T-helper 1 cell treated with Interleukin-12 subunit alpha and Interleukin-12 subunit beta and Interleukin-4 antibody, amounts not matched to agents 30 ng/mL and 1 ng/mL, for 36 hours (primary cell): Measurements from ENCODE around the gene AK8. TPM values are rescaled to one million over a fixed set of nuclear protein-coding genes. Genes with fewer than 3 reads are reported as not detected.

Experiments used
- intact Hi-C: fragments of 100-400 bp; cut with micrococcal nuclease; formaldehyde crosslinking; loops from one replicate; pipeline ENCODE4 v1.15.1; 2024
- total RNA-seq: library from RNA; stranded (reverse); gene quantifications from 2 replicates; pipeline ENCODE4 v1.2.3, GENCODE V29; 2022

The AK8 gene
- total RNA-seq, 1 donor from 2014 or later = not detected

- intact Hi-C loops = no loop called here
Observed at GRCh38 chr9:132745756-132746709, 132.1 kb downstream of the AK8 start.

GRCh38 chr9:132744881-132745755, 133.0 kb downstream of the AK8 start:
- intact Hi-C loops = no loop called here

DNA sequence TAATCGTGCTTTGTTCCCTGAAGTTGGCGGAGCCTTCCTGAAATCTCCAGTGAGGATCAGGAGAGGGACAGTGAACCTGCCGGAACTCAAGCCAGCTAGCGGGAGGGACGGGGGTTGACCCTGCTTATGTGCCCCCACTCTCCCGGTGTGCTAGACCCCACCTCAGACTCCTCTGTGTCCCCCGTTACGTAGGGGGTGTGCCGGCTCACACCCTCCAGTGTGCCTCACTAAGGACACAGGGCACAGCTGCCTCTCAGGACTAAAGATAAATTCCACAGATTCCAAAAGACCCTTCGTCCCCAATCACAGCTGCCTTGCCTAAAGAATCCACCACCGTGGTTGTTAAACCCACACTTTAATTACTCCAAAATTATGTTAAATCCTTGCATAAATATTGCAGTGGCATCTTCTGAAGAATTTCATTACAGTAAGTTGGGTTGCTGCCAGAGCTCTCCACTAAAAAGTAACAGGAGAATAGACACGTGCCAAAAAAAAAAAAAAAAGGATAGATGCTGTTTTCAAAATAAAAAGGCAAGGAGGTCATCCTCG, 134.1 kb downstream of the AK8 start:
- intact Hi-C loops = no loop called here

DNA sequence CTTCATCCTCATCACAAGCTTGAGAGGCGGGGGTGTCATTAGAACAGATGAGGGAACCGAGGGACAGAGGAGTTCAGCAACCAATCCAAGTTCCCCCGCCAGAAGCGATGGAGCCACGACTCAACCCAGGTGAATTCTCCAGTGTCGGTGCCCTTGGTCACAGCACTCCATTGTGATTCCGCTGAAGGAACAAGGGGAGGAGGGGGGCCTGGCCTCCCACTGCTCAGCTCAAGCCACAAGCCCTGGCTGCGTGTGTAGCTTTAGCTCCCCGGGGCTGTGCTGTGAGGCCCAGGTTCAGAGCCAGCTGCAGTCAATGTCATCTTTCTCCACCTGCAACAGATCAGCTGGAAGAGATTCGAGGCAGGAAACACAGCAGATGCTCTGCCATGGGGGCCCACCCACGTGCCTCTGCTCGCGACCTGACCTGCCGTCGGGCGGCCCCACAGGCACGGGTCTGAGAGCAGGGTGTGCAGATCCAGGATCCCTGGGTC, 135.2 kb downstream of the AK8 start:
- intact Hi-C loops = no loop called here

DNA sequence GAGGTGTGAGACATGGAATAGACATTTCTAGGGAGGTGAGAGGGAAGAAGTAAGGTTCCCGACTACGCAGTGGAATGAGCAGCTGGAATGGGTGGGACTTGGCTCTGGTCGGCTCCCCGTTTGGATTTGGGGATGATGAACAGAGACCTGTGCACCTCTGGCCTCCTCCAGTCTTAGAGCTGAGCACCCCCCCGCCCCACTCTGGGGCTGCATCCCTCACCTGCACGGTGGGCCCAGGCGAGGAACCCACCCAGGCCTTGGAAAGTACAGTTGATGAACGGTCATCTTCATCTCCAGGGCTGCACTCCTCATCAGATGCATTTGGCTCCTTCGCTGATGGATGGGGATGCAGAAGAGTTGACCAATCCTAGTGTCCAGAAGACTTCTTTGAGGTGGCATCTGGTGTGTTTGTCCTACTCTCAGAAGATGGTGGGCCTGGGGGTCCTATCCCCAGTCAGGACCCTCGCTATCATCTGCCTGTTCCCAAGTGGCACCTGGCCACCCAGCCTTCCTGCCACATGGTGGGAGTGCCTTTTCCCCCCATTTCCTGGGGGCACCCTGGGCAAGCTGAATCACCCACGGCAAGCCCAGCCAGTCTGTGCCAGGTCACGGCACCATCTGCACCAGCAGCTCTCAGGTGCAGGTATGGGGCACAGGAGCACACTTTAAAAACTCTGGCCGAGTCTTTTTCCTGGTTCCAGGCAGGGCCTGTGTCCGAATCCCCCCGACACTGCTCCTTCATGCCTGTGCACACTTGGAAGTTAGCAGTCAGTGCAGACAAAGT, 137.4 kb downstream of the AK8 start:
- intact Hi-C loops = no loop called here

DNA sequence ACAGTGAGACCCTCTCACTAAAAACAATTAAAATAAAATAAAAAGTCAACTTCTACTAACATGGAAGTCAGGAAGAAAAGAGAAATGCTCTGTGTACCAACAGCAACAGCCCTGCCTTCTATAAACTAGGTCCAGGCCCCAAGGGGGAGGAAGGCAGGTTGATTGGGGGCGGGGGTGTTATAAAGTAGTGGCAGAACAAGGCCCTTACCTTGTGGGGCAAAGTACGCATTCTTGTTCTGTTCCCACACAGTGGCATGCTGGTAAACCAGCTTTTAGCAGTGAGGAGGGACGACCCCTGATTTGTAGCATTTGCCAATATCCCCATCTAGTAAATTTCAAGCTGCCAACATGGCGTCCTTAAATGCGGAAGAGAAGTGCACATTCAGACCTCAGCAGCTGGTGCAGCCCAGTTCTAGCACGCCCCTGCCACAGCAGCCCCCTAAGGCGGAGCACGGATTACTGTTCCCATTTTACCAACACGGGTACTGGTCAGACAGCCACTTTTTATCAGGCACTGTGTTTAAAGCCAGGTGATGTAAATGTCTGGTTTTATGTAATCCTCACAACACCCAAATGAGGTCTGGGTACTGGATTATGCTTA, 138.3 kb downstream of the AK8 start:
- intact Hi-C loops = no loop called here

DNA sequence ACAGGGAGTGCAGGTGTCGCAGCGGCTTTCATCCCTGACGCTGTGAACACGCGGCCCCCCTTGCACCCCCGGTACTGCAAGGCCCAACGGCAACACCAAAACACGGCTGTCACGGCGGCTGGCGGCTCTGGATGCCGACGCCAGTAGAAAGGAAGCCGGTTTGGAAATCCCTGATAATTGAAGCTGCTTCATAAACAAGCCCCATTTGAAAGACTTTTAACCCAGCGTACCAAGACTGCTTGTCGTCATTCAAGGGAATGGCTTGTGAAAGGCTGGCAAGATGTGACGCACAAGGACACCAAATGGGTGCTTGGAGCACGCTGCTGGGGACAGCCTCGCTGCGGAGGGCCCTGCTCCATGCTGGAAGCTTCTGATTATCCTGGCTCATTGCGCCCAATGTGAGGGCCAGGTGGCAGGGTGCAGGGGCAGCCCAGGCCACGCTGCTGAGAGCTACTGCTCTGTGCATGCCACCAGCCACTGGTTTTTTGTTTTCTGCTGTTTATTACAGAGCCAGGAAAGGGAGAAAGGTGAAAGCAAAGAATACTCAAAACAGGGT, 144.7 kb downstream of the AK8 start:
- intact Hi-C loops = no loop called here

- intact Hi-C loops = no loop called here
Observed at GRCh38 chr9:132732326-132733259, 145.5 kb downstream of the AK8 start.

- intact Hi-C loops = no loop called here
Observed at GRCh38 chr9:132731230-132731629, 146.9 kb downstream of the AK8 start.

DNA sequence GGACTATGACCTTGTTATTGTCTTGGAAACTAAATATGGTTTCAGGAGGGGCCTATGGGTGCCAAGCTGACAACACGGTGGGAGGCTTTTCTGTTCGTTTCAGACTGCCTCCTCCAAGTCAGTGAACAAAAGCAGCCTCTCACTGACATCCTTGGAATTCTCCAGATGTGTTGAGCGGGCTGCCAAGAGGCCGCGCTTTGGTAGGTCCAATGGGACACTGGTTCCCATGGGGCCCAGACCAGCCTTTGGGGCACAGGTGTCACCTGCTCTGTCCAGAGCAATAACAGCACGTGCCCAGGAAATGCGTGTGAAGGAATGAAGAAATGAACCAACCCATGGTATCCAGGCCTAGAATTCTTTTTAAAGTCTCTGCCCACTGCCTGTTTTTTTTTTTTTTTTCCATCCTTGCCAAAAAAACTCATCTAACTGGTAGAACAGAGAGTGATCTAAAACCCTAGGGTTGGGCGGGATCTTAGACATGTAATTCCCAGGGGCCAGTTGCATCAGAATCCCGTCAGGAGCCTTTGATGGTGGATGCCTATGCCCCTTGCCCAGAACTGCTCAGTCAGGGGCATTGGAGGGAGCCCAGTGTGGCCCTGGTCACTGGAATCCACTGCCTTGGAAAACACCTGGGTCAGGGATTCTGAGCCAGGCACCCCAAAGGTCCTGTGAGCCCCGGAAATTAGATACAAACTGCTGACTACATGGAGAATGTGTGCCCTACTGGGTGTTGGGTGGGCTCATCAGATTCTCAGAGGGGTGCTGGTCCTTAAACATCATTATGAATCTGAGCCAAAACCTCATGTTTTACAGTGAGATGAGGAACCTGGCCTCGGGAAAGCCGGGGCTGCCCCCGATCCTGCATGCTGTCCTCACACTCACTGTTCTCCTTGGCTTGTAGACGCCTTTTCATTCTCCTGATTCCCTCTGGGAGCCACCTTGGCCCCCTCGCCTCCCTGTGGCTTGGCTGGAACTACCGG, 147.7 kb downstream of the AK8 start:
- intact Hi-C loops = no loop called here

GRCh38 chr9:132729235-132729890, 148.7 kb downstream of the AK8 start:
- intact Hi-C loops = no loop called here

- intact Hi-C loops = no loop called here
Observed at GRCh38 chr9:132728497-132728896, 149.6 kb downstream of the AK8 start.

- intact Hi-C loops = no loop called here
Observed at GRCh38 chr9:132728071-132728470, 150.0 kb downstream of the AK8 start.

DNA sequence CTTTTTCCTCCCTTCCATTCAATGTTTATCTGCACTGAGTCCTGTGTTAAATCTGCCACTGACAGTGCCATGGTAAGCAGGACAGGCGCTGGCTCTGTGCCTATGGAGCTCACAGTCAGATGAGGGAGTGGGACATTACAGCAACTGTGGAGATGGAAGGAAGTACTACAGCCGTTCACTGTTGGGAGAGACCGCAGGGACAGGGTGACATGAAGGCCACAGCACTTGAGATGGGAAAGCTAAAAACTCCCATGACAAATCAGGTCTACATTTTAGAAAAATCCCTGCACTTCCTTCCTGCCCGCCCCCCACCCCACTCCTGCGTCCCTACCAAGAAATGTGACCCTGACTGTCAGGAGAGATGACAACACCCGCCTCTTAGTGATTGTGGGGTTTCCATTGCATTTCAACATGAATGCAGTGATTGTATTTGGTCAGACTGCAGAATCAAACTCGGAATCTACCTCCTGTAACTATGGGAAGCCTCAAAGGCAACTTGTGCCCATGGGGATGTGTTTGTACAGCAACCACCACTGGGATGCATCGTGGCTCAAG, 151.4 kb downstream of the AK8 start:
- intact Hi-C loops = no loop called here

DNA sequence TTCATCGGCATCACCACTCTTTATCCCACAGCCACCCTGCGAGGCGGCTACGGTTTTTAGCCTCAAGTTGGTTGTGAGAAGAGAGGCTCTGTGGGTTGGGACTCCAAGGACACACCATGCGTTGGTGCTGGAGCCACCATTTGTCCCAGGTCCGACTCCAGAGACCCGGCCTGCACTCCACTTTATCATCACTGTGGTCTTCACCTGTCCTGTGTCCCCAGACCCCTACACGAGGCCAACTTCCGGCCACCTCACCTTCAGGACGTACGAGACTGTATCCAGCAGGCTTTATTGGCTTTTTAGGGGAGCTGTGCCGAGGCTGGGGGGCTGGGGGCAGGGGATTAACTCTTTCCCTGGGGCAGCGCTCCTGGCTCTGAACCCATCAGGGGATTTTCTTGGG, 152.8 kb downstream of the AK8 start:
- intact Hi-C loops = no loop called here

GRCh38 chr9:132723809-132724208, 154.3 kb downstream of the AK8 start:
- intact Hi-C loops = no loop called here

DNA sequence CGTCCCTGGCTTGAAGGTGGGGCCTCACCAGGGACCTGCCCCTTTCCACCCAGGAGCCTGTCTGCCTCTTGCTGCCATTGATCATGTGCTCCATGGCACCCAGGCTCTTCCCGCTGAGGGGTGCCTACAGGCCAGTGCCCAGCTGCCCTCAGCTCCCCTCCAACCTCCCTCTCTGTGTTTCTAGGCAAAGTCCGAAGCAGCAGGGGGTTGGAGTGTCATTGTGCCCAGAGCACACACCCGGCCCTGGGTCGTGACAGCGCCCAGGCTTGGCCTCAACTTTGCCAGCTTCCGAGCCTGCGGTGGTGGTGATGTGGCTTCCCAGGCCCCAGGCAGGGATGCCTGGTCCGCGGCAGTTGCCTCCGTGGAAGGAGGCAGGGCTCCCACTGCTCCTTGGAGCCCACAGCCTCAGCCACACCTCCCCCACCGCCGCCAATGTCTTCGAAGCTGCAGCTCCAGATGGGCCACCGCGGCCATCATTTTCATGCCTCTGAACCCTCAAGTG, 155.5 kb downstream of the AK8 start:
- intact Hi-C loops = no loop called here
